Measurements from ENCODE around the gene FGFBP1.

FGFBP1 gene

DNA sequence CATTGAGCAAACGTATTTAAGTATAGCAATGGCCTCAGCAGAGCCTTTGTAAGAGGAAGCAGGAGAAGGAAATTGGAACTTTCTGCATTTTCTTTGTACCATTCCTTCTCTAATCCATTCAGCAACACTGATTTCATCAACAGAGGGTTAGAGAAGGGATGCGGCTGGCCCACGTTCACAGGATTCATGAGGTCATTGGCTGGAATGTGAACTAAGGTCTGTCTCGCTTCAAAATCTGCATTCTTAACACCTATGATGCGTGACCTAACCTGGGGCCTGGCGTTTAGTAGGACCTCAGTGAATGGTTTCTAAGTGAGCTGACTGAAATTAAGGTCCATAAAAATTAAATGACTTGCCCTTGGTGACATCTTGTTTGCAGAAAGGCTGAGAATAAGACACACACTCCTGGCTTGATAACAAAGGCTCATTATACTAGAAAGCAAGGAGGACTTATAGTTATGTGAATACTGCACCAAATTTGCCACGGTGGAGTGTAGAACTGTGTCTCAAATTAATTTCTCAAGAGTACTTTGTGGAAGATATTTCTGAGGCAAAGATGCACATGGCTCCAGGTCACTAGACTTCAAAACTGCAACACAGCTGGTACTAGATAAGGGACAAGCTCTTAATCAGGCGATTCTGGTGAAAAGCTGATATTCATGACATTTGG, 25.4 kb downstream of the FGFBP1 start:
- DNase-seq (ENCODE audit: low read depth in 3 of 3) = no peak

DNA sequence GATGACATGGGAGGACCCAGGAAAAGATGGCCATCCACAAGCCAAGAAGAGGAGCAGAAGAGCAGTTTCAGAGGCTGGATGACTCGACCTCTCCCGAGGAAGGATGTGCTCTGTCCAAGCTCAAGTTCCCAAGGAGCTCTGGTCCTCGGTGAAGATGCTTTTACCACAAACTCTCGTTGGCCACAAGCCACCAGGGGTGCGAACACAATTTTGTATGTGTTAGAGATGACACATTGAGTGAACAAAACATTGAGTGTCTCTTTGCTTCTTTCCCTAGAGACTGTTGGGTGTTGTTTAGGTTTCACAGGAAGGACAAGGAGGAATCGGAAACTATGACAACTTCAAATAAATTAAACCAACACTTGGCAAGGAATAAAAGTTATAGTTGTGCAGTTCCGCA, 26.3 kb downstream of the FGFBP1 start:
- DNase-seq (ENCODE audit: low read depth in 3 of 3) = no peak

DNA sequence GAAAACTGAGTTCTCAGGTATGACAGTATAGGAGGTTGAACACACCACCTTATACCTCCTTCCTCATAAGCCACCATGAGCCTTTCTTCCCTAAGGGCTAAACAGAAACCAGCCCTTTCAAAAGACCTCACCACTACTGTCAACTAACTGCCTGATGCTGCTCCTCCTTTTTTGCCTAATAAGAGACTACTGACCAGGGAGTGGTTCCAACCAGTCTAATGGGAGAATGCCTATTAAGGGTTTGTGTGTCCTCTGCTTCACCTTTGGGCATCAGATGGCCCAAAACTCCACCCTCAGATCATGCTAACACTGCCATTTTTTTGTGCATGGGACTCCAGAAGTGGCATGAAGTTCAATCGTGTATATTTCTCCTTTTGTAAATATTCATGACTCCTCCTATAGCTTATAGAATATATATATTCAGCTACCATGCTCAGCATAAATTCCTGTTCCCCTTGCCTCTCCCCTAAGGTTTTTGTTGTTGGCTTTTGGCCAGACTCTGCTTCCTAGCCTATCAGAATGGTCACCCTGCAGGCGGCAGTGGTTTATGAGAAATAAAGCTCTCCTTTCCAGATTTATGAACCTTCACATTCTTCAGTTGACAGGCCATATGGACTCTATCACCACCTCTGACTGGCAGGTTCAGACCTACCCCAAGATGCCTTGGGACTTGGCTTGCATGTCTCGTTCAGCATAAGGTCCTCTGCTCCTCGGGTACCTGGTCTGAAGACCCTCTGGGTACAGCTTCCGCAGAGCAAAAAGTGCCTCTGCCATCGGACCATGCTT, 28.2 kb downstream of the FGFBP1 start:
- DNase-seq (ENCODE audit: low read depth in 3 of 3) = no peak

DNA sequence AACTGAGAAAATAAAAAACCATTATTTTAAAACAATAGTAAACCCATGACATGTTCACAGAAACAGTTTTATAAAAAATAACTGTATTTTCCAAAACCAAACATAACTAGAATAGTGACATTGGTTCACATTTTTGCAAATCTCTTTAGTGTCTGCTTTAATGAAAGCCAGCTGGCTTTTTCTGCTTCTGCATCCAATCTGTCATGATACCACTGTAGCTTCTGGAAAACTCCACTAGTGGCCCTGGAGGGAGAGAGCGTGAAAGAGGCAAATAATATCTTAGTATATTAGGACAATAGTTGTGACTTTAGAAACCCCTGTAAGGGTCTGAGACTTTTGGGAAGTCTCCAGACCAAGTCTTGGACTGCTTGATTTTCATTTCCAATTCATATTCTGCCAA, 31.1 kb downstream of the FGFBP1 start:
- no peak for DNase-seq (ENCODE audit: low read depth in 3 of 3)

DNA sequence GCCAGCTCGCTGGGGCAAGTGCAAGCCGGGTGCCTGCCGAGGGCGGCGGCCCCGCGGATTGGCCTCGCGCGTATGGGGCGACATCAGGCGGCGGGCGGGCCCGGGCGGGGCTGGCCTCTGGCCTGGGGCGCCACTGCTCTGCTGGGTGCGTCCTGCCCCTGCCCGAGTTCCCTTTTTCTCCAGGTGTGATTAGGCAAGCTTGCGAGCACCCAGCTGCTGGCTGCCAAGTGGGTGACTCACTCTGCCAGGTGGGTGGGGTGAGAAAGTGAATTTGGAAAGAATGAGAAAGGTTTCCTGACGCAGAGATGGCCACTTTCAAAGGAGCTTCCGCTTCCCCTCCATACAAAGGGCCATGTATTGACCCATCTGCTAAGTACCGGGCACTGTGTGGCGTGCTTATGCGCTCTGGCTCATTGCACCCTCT, 32.5 kb downstream of the FGFBP1 start:
- no peak for DNase-seq (ENCODE audit: low read depth in 3 of 3)

DNA sequence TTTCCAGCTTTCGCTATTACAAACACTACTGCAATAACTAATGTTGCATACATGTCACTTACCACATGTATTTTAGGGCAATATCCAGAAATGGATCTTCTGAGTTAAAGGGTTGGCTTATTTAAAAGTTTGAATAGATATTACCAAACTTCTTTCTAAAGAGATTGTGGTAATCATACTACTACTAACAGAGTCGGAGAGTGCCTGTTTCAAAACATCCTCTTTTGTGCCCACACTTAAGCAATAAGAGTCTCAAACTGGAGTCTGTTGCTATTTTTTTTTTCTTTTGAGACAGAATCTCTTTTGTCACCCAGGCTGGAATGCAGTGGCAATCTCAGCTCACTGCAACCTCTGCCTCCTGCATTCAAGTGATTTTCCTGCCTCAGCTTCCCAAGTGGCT, 35.8 kb downstream of the FGFBP1 start:
- no peak for DNase-seq (ENCODE audit: low read depth in 3 of 3)

DNA sequence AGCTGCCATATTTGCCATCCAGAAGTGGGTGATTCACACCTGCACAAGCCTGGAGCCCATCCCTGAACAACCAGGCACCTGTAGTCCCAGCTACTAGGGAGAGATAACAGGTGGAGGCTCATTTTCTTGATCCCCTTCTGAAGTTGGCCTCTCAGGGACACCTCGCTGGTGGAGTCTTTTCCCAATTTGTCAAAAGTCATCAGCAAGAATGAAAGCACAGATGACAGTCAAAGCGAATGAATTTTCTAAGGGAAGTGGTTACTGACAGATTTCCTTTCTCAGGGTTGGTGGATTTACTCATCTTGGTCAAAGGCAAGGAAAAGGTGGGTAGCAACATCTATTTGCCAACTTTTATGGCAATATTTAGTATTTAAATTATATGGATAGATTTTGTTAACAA, 36.5 kb downstream of the FGFBP1 start:
- DNase-seq (ENCODE audit: low read depth in 3 of 3) = no peak

DNA sequence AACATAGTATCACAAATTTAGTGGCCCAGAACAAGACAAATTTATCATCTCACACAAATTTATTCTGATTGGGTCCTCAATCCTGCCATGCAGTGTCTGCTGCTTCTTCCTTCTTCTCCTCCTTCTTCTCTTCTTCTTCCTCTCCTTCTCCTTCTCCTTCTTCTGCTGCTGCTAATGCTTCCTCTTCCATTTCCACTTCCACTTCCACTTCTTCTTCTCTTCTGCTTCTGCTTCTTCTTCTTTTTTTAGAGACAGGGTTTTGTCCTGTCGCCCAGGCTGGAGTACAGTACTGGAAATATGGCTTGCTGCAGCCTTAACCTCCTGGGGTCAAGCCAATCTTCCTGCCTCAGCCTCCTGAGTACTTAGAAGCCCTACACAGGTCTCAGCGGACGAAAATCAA, 37.5 kb downstream of the FGFBP1 start:
- no peak for DNase-seq (ENCODE audit: low read depth in 3 of 3)

DNA sequence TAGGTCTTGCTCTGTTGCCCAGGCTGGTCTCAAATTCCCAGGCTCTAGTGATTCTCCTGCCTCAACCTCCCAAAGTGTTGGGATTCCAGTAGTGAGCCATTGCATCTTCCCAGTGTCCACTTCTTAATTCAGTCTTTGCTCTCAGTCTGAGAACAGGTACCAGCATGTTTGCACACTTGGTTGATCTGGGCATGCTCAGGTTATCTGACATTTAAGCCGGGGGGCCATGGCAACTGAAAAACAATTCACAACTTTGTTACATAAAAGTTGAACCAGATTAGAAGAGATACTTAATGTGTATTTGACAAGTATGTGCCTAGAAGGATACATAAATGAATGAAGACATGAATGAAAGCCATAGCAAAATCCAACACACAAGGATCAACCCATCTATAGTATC, 39.0 kb downstream of the FGFBP1 start:
- DNase-seq (ENCODE audit: low read depth in 3 of 3) = no peak

DNA sequence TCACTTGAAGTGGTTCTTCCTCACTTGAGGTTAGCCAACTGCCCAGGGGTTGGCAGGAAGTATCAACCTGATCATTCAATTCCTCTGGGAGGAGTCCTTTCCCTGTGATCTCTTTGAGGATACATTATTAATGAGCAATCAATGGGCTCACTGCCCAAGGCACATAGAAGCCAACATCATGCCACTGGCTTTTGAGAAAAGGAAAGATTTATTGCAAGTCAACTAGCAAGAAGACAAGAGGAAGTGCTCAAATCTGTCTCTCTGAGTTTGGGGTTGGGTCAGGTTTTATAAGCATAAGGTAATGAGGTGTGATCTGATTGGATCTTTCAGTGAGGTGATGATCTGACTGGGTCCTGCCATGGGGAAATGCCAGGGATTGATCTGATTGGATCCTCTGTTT, 39.6 kb downstream of the FGFBP1 start:
- no peak for DNase-seq (ENCODE audit: low read depth in 3 of 3)

DNA sequence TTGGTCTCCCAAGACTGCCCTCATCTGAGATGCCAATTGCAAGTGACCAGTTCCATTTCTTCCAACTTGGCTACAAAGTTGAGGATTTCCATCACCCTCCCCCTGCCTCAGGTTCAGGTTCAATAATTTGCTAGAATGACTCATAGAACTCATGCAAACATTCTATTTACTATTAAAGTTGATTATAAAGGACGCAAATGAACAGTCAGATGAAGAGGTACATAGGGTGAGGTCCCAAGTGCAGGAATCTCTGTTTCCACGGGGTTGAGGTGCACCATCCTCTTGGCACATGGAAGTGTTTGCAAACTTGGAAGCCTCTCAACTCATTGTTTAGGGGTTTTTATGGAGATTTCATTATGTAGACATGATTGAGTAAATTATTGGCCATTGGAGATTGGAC, 41.0 kb downstream of the FGFBP1 start:
- no peak for DNase-seq (ENCODE audit: low read depth in 3 of 3)

DNA sequence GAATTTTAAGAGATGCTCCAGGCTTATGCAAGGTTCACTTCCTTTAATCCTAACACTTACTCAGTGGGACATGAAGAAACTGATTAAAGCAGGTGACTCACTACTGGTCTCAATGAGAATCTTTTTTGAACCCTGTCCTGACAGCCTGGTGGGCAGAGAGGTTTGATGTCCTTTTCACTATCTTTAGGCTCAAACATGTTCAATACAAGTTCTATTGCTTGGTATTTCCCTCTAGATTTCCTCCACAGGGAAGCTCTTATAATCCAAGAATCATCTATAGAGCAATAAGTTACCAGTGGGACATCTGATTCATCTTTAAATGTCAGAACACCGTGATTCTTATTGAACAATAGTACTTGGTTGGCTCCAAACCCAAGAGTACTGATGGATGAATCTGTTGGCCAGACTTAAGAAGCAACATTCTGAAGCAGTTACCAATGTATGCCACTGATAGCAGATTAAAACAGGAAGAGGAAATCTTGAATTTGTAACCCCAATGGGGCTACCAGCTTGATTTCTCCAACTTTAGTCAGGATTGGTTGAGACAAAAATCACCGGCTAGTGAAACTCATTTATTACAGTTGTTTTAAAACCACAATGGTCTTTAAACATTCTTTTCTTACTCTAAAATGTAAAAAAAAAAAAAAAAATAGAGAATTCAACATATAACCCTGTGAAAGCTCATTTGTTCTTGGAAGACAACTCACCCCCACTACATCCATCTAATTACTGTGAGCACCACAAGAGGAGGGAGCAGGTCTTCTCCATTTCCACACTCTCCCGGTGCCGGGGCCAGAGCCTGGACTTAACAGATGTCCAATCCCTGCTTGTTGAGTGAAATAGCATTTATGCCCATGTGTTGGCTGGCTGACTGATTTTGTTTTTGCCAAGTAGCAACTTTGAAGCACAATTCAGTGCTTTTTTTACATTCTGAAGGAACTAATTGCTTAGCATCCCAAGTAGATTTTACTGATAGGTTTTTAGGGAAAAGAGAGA, 43.3 kb downstream of the FGFBP1 start:
- no peak for DNase-seq (ENCODE audit: low read depth in 3 of 3)

DNA sequence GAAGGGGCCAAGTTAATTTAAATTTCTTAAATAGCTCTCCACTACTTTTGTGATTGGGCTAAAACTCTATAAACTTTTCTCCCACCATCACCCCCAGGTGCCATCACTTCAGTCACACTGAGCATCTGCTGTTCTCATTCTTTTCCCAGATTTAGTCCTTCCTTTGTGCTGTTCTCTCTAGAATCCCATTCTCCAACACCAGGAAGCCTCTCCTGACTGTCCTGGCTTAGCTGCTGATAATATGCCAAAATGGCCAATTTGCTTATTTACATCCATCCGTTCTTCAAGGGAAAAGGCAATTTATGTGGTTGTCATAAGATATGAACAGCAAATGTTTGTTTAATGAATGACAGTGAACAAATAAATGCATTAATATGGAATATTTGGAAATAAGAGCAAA, 44.1 kb downstream of the FGFBP1 start:
- DNase-seq (ENCODE audit: low read depth in 3 of 3) = no peak

DNA sequence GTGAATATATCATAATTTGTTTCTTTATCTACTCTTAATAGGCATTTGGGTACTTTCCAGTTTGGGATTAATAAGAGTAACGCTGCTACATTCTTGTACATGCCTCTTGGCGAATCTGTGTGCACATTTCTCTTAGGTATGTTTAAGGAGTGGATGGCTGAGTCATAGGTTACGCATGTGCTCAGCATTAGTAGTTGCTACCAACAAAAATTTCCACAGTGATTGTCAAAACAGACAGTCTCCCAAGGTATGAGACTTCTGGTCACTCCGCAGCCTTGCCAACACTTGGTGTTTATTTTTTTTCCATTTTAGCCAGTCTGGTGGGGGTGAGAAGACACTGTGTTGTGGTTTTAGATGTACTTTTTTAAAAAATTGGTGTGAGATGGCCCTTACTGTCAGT, 44.6 kb downstream of the FGFBP1 start:
- DNase-seq (ENCODE audit: low read depth in 3 of 3) = no peak

DNA sequence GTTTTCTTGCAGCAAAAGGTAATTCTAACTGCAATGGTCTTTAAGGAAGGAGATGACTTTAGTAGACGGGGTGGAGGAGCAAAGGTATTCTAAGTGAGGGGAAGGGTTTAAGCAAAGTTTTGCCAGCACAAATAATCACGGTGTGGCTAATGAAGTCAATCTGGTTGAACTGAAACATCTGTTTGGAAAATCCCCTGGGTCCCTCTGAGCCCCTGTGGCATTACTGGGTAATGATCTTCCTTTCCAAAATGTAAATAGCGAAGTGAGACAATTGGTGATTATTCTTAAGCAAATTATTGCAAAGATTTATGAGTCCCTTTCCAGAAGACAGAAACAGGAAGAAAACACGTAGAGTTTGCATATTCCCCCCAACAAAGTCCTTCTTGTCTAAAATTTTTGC, 47.2 kb downstream of the FGFBP1 start:
- DNase-seq (ENCODE audit: low read depth in 3 of 3) = no peak

DNA sequence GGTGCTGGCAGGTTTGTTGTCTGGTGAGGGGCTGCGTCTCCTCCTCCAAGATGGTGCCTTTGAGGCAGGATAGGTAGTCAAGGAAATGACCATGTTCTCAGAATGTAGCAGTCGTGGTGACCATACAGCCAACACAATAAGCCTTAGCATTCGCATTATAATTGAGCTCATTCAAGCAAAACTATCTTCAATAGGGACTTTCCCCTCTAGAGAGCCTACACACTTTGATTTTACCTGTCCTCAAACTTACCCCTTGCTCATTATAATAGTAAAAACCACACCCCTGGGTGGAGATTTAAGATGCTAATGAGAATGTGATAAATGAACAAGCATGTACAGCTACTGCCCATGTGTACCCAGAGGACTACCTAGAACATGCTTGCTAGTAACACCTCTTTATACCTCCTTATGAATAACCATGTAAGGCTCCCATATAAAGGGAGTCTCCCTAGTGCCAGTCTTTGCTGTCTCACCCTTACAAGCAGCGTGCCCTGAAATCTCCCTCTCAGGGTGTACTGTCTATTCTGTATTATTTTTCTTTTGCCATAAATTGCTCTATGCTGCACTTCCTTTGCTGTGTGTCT, 48.2 kb downstream of the FGFBP1 start:
- DNase-seq (ENCODE audit: low read depth in 3 of 3) = no peak

DNA sequence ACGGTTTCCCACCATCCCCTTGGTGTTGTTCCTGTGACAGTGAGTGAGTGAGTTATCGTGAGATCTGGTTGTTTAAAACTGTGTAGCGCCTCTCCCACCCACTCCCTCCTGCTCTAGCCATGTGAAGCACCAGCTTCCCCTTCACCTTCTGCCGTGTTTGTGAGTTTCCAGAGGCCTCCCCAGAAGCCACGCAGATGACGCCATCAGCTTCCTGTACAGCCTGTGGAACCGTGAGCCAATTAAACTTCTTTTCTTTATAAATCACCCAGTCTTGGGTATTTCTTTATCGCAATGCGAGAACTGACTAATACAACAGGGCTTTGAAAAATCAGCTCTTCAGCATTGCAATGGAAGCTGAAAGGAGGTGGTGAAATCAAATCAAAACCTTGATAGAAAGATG, 50.0 kb downstream of the FGFBP1 start:
- no peak for DNase-seq (ENCODE audit: low read depth in 3 of 3)
